Renal cortical epithelial cell (primary cell): ENCODE results near the gene TBX6. TPM values are rescaled to one million over a fixed set of nuclear protein-coding genes. Genes with fewer than 3 reads are reported as not detected.

Source experiments
- DNase-seq: peaks from one replicate; pipeline ENCODE4 v3.0.0-alpha.2; 2011; ENCODE audit warnings: low read depth
- total RNA-seq: library from RNA; depleted of rRNA; stranded (reverse); fragments of >200 nt; gene quantifications from 2 replicates; pipeline ENCODE4 v1.2.3, GENCODE V29; 2014

TBX6 gene
- total RNA-seq, 1 donor from 2014 or later: 0.15 TPM

GRCh38 chr16:30113711-30114333, 22.1 kb upstream of the TBX6 start:
- DNase-seq: no peak

- DNase-seq: peak; percentile 24
Observed at GRCh38 chr16:30113031-30113710, 21.4 kb upstream of the TBX6 start, which contains the start of gene GDPD3. Gene GDPD3 (minus strand): TSS chr16:30113537. CDS start chr16:30113478, 59 bp downstream.

GRCh38 chr16:30112197-30113030, 20.7 kb upstream of the TBX6 start:
- DNase-seq: peak; percentile 23

- DNase-seq: no peak
Observed at GRCh38 chr16:30110661-30111060, 18.9 kb upstream of the TBX6 start.

GRCh38 chr16:30108059-30108850, 16.5 kb upstream of the TBX6 start:
- no peak for DNase-seq

- no peak for DNase-seq
Observed at GRCh38 chr16:30104492-30104891, 12.8 kb upstream of the TBX6 start.

- DNase-seq: no peak
Observed at GRCh38 chr16:30104090-30104489, 12.4 kb upstream of the TBX6 start.

- no peak for DNase-seq
Observed at GRCh38 chr16:30096862-30097563, 5.3 kb upstream of the TBX6 start.

- peak; percentile 67 for DNase-seq
Observed at GRCh38 chr16:30096105-30096861, 4.6 kb upstream of the TBX6 start, which contains the start of gene YPEL3. Gene YPEL3 (minus strand): TSS chr16:30096213. CDS start chr16:30095482, 731 bp downstream.

- no peak for DNase-seq
Observed at GRCh38 chr16:30095166-30096078, 3.7 kb upstream of the TBX6 start.

GRCh38 chr16:30094541-30095165, 2.9 kb upstream of the TBX6 start:
- DNase-seq: no peak

GRCh38 chr16:30092373-30093010, 768 bp upstream of the TBX6 start:
- peak; percentile 55 for DNase-seq

GRCh38 chr16:30090610-30091331, 953 bp downstream of the TBX6 start:
- DNase-seq: no peak

- DNase-seq: no peak
Observed at GRCh38 chr16:30088832-30089624, 2.7 kb downstream of the TBX6 start.

GRCh38 chr16:30088237-30088831, 3.4 kb downstream of the TBX6 start:
- no peak for DNase-seq

- no peak for DNase-seq
Observed at GRCh38 chr16:30087181-30087898, 4.4 kb downstream of the TBX6 start.
